Right hindlimb (tissue), 1 donor: ENCODE data around the gene STAU1.
"Not testable (repeated sequence)": the region's sequence is repeated elsewhere in the genome, so short reads cannot be mapped to it uniquely, and the experiment has no call there.

Source experiments
- DNase-seq: peaks from one replicate; pipeline ENCODE4 v3.0.0-alpha.2; 2018

Gene STAU1

GRCh38 chr20:49161428-49162152 is 26.5 kb downstream of the STAU1 start:
- no peak for DNase-seq

GRCh38 chr20:49160057-49160929 is 27.8 kb downstream of the STAU1 start:
- no peak for DNase-seq

GRCh38 chr20:49157146-49157545 is 31.0 kb downstream of the STAU1 start:
- no peak for DNase-seq

DNA sequence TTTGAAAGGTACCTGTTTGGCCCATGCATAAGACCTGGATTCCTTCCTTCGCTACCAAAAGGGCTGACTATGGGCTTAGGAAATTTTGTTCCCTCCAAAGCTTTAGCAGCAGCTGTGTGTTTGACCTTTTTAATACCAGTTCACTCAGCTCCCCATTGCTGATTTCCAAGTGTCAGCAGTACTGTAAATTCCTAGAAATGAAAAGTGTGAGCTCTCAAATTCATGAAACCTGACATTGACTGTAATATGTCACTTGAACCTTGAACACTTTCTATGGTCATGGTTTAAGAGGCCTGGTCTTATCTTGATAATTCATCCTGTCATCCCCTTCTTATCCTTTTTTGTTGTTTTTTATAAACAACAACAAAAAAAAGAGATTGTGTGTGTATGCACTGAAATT is 31.7 kb downstream of the STAU1 start:
- DNase-seq: no peak

GRCh38 chr20:49151436-49151835 is 36.7 kb downstream of the STAU1 start:
- no peak for DNase-seq

GRCh38 chr20:49149281-49150045 is 38.7 kb downstream of the STAU1 start:
- DNase-seq: no peak

- no peak for DNase-seq
Measured at GRCh38 chr20:49148601-49149000, 39.5 kb downstream of the STAU1 start.

DNA sequence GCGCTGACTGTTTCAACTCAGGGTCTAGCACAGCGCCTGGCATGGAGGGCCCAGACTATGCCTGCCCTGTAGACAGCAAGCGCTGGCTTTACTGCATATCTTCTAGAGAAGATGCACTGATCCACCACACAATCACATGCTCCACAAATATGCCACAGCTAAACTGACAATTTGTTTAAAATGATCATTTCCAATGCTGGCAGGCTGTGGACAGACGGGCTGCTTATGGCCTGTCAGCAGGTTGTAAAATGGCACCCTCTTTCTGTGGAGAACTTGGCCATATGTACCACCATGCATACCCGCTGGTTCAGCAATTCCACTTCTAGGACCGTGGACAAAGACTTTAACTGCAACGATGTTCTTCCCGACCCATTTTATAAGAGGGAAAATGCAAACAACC is 40.8 kb downstream of the STAU1 start:
- no peak for DNase-seq

GRCh38 chr20:49146442-49147225 is 41.5 kb downstream of the STAU1 start:
- DNase-seq: no peak

DNA sequence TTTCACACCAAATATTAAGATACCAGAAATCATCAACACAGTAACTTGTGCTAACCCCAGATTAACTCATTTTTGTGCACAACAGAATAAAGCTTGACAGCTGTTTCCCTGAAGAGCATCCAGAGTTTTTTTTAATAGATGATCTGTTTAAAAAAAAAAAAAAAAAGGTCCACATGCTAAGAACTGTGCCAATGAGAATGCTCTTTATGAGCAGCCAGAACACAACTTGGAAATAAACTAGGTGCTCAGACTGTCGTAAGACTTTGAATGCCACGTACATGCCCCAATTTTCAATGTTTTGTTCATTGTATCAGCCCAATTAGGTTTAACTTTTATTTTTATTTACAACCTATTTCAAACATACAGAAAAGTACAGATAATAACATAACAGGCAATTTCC is 47.3 kb downstream of the STAU1 start:
- no peak for DNase-seq

GRCh38 chr20:49140411-49140810 is 47.7 kb downstream of the STAU1 start:
- no peak for DNase-seq

- DNase-seq: no peak
Measured at GRCh38 chr20:49138431-49138830, 49.7 kb downstream of the STAU1 start.

- no peak for DNase-seq
Measured at GRCh38 chr20:49136817-49137571, 51.1 kb downstream of the STAU1 start.

DNA sequence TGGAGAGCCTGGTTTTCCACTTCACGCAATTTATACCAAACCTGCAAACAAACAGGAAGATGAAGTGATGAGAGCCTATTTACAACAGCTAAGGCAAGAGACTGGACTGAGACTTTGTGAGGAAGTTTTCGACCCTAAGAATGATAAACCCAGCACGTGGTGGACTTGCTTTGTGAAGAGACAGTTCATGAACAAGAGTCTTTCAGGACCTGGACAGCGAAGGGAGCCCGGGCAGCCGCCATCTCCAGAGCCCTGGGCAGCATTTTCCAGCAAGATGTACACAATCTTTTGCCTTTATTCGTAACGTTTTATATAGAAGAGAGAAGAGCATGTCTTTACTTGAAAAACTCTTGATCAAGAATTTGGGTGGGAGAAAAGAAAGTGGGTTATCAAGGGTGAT is 53.3 kb downstream of the STAU1 start:
- DNase-seq: not testable (repeated sequence)

DNA sequence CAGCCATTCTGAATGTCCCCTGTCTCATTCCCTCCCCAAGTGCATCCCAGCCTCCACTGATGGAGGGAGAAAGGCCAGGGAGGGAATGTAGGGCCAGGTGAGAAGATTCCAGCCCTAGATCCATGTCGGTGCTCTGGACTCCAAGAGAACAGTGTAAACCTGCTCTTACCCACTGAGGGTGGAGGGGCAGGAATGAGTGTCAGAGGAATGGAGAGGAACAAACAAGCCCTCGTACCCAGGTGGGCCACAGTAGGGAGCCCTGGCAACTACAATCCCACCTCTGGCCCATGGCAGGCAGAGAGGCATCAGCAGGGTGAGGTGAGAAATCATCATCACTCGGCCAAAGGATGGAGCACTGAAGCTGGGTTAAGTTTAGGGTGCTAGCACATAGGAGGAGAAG is 54.6 kb downstream of the STAU1 start:
- no peak for DNase-seq

DNA sequence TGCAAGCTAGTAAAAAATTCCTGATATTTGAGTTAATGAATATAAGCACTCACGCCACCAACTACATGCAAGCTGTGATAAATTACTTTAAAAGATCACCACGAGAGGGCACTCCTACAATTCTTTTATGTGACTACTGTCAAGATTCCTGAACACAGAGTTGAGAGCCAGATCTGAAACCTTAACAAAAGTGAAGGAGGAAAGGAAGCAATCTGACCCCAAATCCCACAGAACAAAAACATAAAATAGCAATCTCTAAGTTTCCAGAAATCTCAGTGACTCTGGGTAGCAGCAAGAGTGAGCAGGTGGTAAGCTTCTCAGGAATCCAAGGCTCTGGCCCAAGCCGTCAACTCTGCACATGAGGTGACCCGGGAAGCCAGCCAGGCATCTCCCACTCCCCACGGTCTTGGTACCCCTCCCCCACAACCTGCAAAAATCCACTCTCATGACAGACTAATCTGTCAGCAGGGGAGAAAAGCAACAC is 55.1 kb downstream of the STAU1 start:
- DNase-seq: no peak

GRCh38 chr20:49123982-49124381 is 64.2 kb downstream of the STAU1 start:
- no peak for DNase-seq

- DNase-seq: no peak
Measured at GRCh38 chr20:49122920-49123319, 65.2 kb downstream of the STAU1 start.

- no peak for DNase-seq
Measured at GRCh38 chr20:49119988-49120387, 68.1 kb downstream of the STAU1 start.

DNA sequence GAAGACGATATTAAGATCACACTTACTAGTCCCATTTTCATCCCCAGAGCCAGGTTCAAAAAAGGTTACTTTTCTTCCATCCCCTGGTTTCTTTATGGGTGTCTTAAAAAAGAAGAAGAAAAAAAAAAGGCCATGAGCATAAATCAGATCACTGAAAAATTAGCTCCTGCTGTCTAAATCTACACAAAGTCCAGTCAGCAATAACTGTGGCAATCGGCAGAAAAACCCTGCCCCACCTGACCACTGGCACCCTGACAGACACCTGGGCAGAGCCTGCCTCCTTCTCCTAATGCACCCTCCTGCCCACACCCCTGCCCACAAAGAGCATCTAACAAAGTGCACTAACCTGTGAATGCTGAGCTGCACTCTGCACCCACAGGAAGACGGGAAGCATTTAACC is 69.8 kb downstream of the STAU1 start:
- no peak for DNase-seq

DNA sequence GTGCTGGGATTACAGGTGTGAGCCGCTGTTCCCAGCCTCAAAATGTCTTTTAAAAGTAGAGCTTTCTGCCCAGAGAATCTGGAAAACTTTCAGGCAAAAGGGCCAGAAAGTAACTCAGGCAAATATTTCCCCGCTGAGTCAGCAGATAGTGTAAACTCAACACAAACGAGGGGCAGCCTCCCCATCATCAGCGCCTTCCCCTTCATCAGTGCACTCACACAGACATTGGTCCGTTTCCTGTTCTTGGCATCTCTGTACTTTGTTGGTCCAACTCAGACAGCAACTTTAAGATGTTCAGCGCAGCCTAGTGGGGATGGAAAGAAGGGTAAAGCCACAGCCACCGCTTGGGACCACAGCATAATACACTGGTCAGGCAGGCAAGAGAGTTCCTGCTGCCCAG is 72.6 kb downstream of the STAU1 start:
- no peak for DNase-seq
